GM19395 (cell line): ENCODE measurements around the gene PRR5L.
A peak's percentile ranks its signal among the peaks of the same experiment; 100 is the strongest.

Experiments used
- ATAC-seq: cut with Tn5 transposase; IDR thresholded peaks from one replicate; pipeline ENCODE4 v1.9.1; 2021; ENCODE audit warnings: mild to moderate bottlenecking, moderate library complexity; ENCODE audit not compliant: unreplicated experiment

PRR5L gene

DNA sequence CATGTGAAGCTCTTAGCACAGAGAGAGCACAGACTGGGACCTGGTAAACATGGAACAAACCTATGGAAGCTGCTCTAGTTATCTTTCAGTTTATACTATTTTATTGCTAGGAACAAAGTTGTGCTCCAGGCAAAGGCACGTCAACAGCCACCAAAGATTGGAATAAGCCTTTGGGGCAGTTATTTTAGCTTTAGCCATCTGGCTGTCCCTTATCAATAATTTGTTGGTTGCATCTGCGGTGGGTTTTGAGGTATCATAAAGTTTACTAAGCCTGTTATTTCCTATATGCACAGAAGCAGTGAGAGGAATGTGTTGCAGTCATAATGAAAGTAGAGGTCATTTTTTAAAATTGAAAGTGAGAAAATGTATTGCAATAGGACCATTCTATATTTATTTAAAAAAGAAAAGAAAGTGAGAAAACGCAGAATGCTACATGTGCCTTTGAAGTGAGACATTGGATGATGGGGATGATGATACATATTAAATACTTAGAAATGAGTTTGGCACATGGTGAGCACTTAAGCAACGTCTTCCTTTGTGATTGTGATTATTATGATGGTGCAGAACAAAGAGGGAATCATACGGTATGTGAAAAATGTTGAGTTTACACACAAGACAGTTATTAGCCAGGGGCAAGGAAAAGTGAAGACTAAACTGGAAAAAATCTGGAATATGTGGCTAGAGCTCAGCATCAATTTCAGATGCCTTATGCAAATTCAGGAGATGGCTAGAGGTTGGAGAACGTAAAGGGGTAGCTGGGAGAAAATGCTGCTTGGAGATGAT, 58.3 kb downstream of the PRR5L start:
- peak; percentile 92 for ATAC-seq

GRCh38 chr11:36356201-36356600, 60.1 kb downstream of the PRR5L start:
- ATAC-seq: peak; percentile 51

DNA sequence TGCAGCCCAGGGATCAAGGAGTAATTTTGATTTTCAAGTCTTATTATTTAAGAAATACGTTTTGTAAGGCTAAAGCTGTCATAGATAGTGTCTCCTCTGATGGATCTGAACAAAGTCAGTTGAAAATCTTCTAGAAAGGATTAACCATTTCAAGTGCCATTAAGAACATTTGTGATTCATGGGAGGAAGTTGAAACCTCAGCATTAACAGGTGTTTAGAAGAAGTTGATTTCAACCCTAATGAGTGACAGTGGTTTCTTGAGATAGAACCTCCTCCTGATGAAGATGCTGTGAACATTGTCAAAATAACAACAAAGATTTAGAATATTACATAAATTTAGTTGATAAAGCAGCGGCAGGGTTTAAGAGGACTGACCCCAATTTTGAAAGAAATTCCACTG, 61.7 kb downstream of the PRR5L start:
- ATAC-seq: no peak

DNA sequence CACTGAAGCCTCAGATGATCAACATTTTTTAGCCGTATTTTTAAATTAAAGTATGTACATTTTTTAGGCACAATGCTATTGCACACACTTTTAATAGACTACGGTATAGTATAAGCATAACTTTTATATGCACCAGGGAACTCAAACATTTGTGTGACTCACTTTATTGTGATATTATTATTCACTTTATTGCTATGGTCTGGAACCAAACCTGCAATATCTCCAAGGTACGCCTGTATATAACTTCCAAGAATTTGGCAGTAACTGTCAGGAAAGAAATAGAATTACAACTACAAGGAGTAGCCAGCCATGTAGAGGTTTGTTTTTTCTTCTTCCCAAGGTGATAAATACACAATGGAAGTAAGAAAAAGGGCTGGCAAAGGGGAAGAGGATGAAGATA, 62.3 kb downstream of the PRR5L start:
- no peak for ATAC-seq

- no peak for ATAC-seq
Measured at GRCh38 chr11:36360318-36360717, 64.2 kb downstream of the PRR5L start.

GRCh38 chr11:36360826-36361415, 64.8 kb downstream of the PRR5L start:
- ATAC-seq: no peak

DNA sequence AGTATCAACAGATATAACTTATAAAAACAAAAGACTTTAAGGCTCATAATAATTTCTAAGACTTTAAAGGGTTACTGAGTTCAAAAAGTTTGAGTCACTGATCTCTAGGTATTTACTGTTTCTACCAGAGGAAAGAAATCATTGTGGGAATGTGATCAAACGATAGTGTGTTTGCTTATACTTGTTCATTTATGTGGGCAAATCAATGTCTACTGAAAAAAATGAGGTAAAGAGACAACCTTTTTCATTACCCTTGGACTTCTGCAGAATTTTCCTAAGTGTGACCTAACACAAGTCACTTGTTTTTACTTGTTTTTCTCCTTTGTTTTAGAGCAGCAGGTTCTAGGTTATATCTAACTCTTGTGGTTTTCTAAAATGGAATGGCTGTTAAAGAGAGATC, 65.4 kb downstream of the PRR5L start:
- ATAC-seq: no peak

DNA sequence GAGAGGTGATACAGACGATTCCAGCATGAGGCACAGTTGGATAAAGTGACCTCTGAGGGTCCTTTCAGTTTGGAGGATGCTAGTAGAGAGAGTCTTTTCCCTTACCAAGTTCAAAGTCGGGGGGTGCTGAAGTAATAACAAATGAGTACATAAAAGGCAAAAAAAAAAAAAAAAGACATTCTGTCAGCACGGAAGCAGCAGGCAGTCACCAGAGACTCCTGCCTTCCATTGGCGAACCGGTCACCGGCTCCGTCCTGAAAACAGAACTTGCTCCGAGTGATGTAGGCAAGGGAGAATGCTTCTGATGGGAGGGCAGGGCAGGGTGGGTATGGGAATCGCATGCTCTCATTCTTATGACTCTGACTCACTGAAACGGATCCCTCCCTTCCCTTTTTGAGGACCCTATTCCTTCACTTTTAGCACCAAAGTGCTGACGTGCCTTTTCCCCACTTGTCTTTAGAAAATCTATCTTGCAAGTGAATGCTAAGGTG, 65.9 kb downstream of the PRR5L start:
- ATAC-seq: no peak

GRCh38 chr11:36362902-36363301, 66.8 kb downstream of the PRR5L start:
- no peak for ATAC-seq

- no peak for ATAC-seq
Measured at GRCh38 chr11:36363361-36364268, 67.5 kb downstream of the PRR5L start.

DNA sequence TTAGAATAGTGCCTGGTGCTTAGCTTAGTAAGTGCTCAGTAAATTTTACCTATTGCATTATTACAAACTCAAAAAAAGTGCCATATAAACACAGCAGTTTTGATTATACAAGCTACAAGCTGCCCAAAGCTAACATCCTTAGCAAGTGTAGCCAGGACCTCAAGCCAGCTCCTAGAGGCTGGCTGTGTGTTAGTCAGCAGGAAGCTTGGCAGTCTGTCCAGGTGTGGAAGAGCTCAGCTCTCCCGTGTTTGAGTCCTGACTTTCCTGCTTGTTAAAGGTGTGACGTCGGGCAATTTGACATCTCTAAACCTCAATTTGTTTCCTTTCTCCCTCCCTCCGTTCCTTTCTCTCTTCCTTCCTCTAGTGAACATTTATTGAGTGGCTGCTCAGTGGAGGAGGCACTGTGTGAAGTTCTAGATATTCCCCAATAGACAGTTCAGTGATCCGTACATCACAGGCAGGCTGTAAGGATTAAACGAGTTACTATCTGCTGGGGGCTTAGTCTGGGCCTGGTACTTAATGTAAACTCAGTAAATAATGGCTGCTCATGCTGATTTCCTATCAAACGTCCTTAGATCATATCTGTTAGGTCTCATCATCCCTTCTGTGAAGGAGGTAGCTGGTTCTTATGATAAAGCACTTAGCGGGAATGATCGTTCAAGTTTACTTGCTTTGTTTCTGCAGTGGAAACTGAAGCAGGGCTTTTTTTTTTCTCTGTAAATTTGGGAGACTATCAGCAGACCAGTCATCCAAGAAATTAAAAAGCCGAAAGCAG, 68.7 kb downstream of the PRR5L start:
- ATAC-seq: no peak

GRCh38 chr11:36365907-36366306, 69.8 kb downstream of the PRR5L start:
- no peak for ATAC-seq

- ATAC-seq: no peak
Measured at GRCh38 chr11:36367806-36368680, 72.0 kb downstream of the PRR5L start.

GRCh38 chr11:36371181-36371580, 75.1 kb downstream of the PRR5L start:
- ATAC-seq: no peak

GRCh38 chr11:36371590-36371989, 75.5 kb downstream of the PRR5L start:
- ATAC-seq: no peak

GRCh38 chr11:36372101-36372771, 76.1 kb downstream of the PRR5L start:
- ATAC-seq: no peak

- no peak for ATAC-seq
Measured at GRCh38 chr11:36373016-36374010, 77.2 kb downstream of the PRR5L start.

DNA sequence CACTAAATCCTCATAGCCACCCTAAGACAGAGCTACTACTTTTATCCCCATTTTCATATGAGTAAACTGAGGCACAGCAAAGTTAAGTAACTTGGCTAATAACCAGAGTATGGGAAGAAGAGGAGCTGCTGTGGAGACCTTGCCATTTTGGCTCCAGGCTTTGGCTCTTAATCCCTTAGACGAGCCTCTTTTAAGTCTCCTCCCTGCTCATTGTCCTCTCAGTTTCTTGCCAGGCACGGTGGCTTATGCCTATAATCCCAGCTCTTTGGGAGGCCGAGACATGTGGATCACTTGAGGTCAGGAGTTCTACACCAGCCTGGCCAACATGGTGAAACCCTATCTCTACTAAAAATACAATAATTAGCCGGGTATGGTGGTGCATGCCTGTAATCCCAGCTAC, 78.6 kb downstream of the PRR5L start:
- no peak for ATAC-seq
